Adrenal gland (tissue), 12 donors: ENCODE results near the gene B4GALNT1. TPM values are rescaled to one million over a fixed set of nuclear protein-coding genes. Genes with fewer than 3 reads are reported as not detected.

ENCODE experiments used
- DNase-seq, 7 donors: peaks; one replicate each; pipeline ENCODE4 v3.0.0-alpha.2; 2019 to 2020
- H3K27ac ChIP-seq, 5 donors: fragments of 200-600 bp; sonication (generic) in 4 of 5; 1 replicate in 3 of 5; 2 replicates in 2 of 5; pipeline versions ENCODE4 v1.5.1 to v1.8.0; 2016 to 2020; ENCODE audit warnings: mild to moderate bottlenecking in 1 of 5
- H3K27me3 ChIP-seq: fragments of 200-600 bp; 2 replicates; pipeline ENCODE4 v1.8.0; 2021
- H3K36me3 ChIP-seq, 2 donors: fragments of 200-600 bp; replicated peaks in 1 of 2; 1 replicate in 1 of 2; 2 replicates in 1 of 2; pipeline versions ENCODE4 v1.5.1 to v1.8.0; 2018 to 2022
- H3K4me1 ChIP-seq, 2 donors: fragments of 200-600 bp; replicated peaks in 1 of 2; 1 replicate in 1 of 2; 2 replicates in 1 of 2; pipeline versions ENCODE4 v1.5.1 to v1.8.0; 2018 to 2021
- H3K4me3 ChIP-seq, 4 donors: fragments of 200-600 bp; sonication (generic) in 3 of 4; one replicate each; pipeline ENCODE4 v1.5.1; 2016 to 2018
- H3K9me3 ChIP-seq, 3 donors: fragments of 200-600 bp; sonication (generic) in 1 of 3; replicated peaks in 1 of 3; 1 replicate in 2 of 3; 2 replicates in 1 of 3; pipeline versions ENCODE4 v1.5.1 to v1.8.0; 2016 to 2021
- CTCF ChIP-seq, 6 experiments: fragments of 450-650 bp in 4 of 6; fragments of 200-600 bp in 2 of 6; sonication (generic) in 1 of 6; IDR thresholded peaks; 1 replicate in 5 of 6; 2 replicates in 1 of 6; pipeline versions ENCODE4 v1.5.1 to v1.8.0; 2016 to 2021; ENCODE audit warnings: antibody characterized with exemption in 6 of 6, mild to moderate bottlenecking in 2 of 6, moderate library complexity in 1 of 6
- POLR2A ChIP-seq, 2 donors: fragments of 450-650 bp; IDR thresholded peaks; one replicate each; pipeline ENCODE4 v1.6.1; 2017; ENCODE audit warnings: antibody characterized with exemption in 2 of 2, mild to moderate bottlenecking in 2 of 2, moderate library complexity in 1 of 2
- WGBS, 4 donors: extraction: QIAGEN DNeasy Blood & Tissue Kit in 2 of 4; methylation state at CpG; one replicate each; pipeline versions ENCODE4 v1.1.5 to v1.1.7; 2013 to 2017; 5-methylcytosine and 5-hydroxymethylcytosine counted together
- intact Hi-C, 2 donors: fragments of 100-400 bp; cut with DNase I; formaldehyde crosslinking; loops; one replicate each; pipeline versions ENCODE4 v1.14.1 to v1.15.0; 2022 to 2023
- polyA plus RNA-seq, 3 donors: library from polyadenylated mRNA; stranded (reverse); fragments of 200-250 nt in 2 of 3; fragments of 350-450 nt in 1 of 3; fragmentation: Illumina TruSeq in 1 of 3; extraction: RNeasy Lipid Tissue Mini Kit (QIAGEN cat#74804) in 1 of 3; gene quantifications; one replicate each; pipeline ENCODE4 v1.2.3, GENCODE V29; 2013 to 2014
- total RNA-seq, 9 donors: library from RNA; depleted of rRNA in 4 of 9; stranded (reverse); fragments of >200 nt in 4 of 9; fragments of 120-200 nt in 1 of 9; fragmentation: NEBNext Ultra II Directional in 1 of 9; extraction: Animal tissue kit (Norgen Biotek cat#: 25700) in 1 of 9; gene quantifications; one replicate each; pipeline versions ENCODE4 v1.1.0 to v1.2.4, GENCODE V29; 2013 to 2023
- donor health status: healthy with polysubstance abuse.
- donor health status: Bipolar disorder and iron deficiency.
- donor health status: DM: yes; HTN: yes; CAD: no.
- donor health status: DM: no; HTN: no; CAD: no.
- donor health status: DM: no; HTN: no; CAD: no.
- donor health status: DM: yes; HTN: yes; CAD: no.

B4GALNT1 gene
- total and polyA plus RNA-seq, 12 donors = 0.17 to 7.4 (median 1.2) TPM

GRCh38 chr12:57623811-57624390 lies 9.1 kb downstream of the B4GALNT1 start:
- peaks cover 6 to 22% of the 10 kb centered on the region in 2 donors for H3K4me1 ChIP-seq
- no peaks in the 10 kb centered on the region for H3K36me3 ChIP-seq
- no peak overlapping the region for H3K27ac ChIP-seq
- TF ChIP-seq POLR2A (IDR thresholded peaks at IDR 0.05) (no peak), CTCF (IDR thresholded peaks at IDR 0.05) (no peak)
- WGBS, 4 donors = 51 to 70% (median 62%) methylated on average over 5 of the region's 5 CpGs
- H3K4me3 ChIP-seq = no peak overlapping the region
- H3K27me3 ChIP-seq = peaks cover 66% of the 10 kb centered on the region
- DNase-seq = peak in 1 of 7 donors; percentile 9
- H3K9me3 ChIP-seq = no peaks in the 10 kb centered on the region
- intact Hi-C loops = loop anchor here in 1 of 2 donors (2.0 kb wide), 1 partner anchor 41 kb away; no protein-coding TSS in a partner anchor

- no peaks in the 10 kb centered on the region for H3K9me3 ChIP-seq
- no peak overlapping the region for H3K27ac ChIP-seq
- no peak overlapping the region for H3K4me3 ChIP-seq
- peaks cover 60% of the 10 kb centered on the region for H3K27me3 ChIP-seq
- WGBS, 4 donors = 55 to 80% (median 65%) methylated on average over 2 of the region's 2 CpGs
- no peaks in the 10 kb centered on the region for H3K36me3 ChIP-seq
- TF ChIP-seq CTCF (IDR thresholded peaks at IDR 0.05) (no peak), POLR2A (IDR thresholded peaks at IDR 0.05) (no peak)
- DNase-seq = no peak
- intact Hi-C loops = loop anchor here in 1 of 2 donors (2.0 kb wide), 1 partner anchor 41 kb away; no protein-coding TSS in a partner anchor
- peaks cover 6 to 22% of the 10 kb centered on the region in 2 donors for H3K4me1 ChIP-seq
Observed at GRCh38 chr12:57623385-57623784, 9.6 kb downstream of the B4GALNT1 start.

GRCh38 chr12:57622293-57623245 lies 10.4 kb downstream of the B4GALNT1 start:
- Histone ChIP-seq H3K27ac (no peak overlapping the region), H3K36me3 (no peaks in the 10 kb centered on the region), H3K4me1 (peaks cover 6 to 17% of the 10 kb centered on the region in 2 donors), H3K9me3 (no peaks in the 10 kb centered on the region), H3K27me3 (peaks cover 52% of the 10 kb centered on the region), H3K4me3 (no peak overlapping the region)
- WGBS, 4 donors = 67 to 77% (median 70%) methylated on average over 9 of the region's 9 CpGs
- intact Hi-C loops = loop anchor here in 1 of 2 donors (2.0 kb wide), 1 partner anchor 40 kb away; no protein-coding TSS in a partner anchor
- peak in 1 of 7 donors; percentile 12 for DNase-seq
- no peak for TF ChIP-seq POLR2A (IDR thresholded peaks at IDR 0.05)
- TF ChIP-seq CTCF (IDR thresholded peaks at IDR 0.05) = no peak
